ENCODE results near the gene C12orf60. TPM values are rescaled to one million over a fixed set of nuclear protein-coding genes. Genes with fewer than 3 reads are reported as not detected.

Gene C12orf60
- total RNA-seq, 1 experiment from 2014 or later, result 1.9 TPM

GRCh38 chr12:14779834-14780233 lies 23.6 kb upstream of the C12orf60 start:
- Histone ChIP-seq H4K20me1 (ENCODE audit: control insufficient read depth, insufficient read depth, insufficient read length) (no peaks in the 10 kb centered on the region), H2AK5ac (ENCODE audit: insufficient read length, low read length) (no peak overlapping the region), H3K79me1 (ENCODE audit: insufficient read depth, low read depth, low read length, poor library complexity, severe bottlenecking) (no peaks in the 10 kb centered on the region), H4K91ac (ENCODE audit: insufficient read length, low read depth, low read length) (no peak overlapping the region), H3K4ac (ENCODE audit: low read depth, low read length) (no peak overlapping the region), H3K27ac (ENCODE audit: insufficient read length, low read depth, low read length) (no peak overlapping the region), H3K9ac (ENCODE audit: extremely low read depth, insufficient read length, low read length) (no peak overlapping the region), H2BK20ac (ENCODE audit: low read depth, low read length, poor library complexity, severe bottlenecking) (no peak overlapping the region), H3K56ac (ENCODE audit: insufficient read length, low read depth, low read length) (no peak overlapping the region), H3T11ph (ENCODE audit: low read length) (no peak overlapping the region), H3K4me1 (ENCODE audit: insufficient read depth, low read length) (peaks cover 2% of the 10 kb centered on the region; the same call in 1 of the 2 replicates), H3K27me3 (ENCODE audit: insufficient read depth, low read length) (no peaks in the 10 kb centered on the region), H4K8ac (replicated peaks; ENCODE audit: insufficient read length, low read depth, low read length) (no peak overlapping the region), H3K4me2 (ENCODE audit: insufficient read depth, insufficient read length, low read length) (no peak overlapping the region), H2BK15ac (ENCODE audit: low read depth, low read length) (no peak overlapping the region), H2BK5ac (ENCODE audit: insufficient read length, low read length) (no peak overlapping the region), H3K18ac (ENCODE audit: insufficient read length, low read depth, low read length) (no peak overlapping the region), H3K23ac (ENCODE audit: insufficient read length, low read depth, low read length) (no peak overlapping the region), H3K79me2 (ENCODE audit: insufficient read depth, low read length) (no peaks in the 10 kb centered on the region; the same call in 1 of the 2 replicates), H4K5ac (ENCODE audit: insufficient read length, low read depth, low read length) (no peak overlapping the region), H3K23me2 (ENCODE audit: insufficient read length, low read depth, low read length, poor library complexity, severe bottlenecking) (peaks cover 6% of the 10 kb centered on the region), H3K9me3 (ENCODE audit: control insufficient read depth, low read depth, low read length) (no peaks in the 10 kb centered on the region), H3K14ac (ENCODE audit: insufficient read depth, low read length) (no peak overlapping the region), H2AFZ (ENCODE audit: low read length) (no peak overlapping the region), H2BK120ac (ENCODE audit: low read depth, low read length, poor library complexity, severe bottlenecking) (no peak overlapping the region), H2BK12ac (ENCODE audit: insufficient read length, low read depth, low read length) (no peak overlapping the region)
- no peak overlapping the region for H3K27ac Mint-ChIP-seq
- peaks cover 0 to 4% (median 0%) of the 10 kb centered on the region in 3 experiments; a peak in 2 of 7 replicates for H3K36me3 Mint-ChIP-seq (ENCODE audit: insufficient read depth in 1 of 3, low read depth in 3 of 3)
- TF ChIP-seq CTCF (conservative IDR thresholded peaks at IDR 0.05), result no peak
- no CpG with 5 or more reads among the region's 2 CpGs for WGBS (ENCODE audit: extremely low coverage, insufficient read length, low lambda C conversion rate)
- H3K9me3 Mint-ChIP-seq, result no peaks in the 10 kb centered on the region
- H3K4me1 Mint-ChIP-seq, result peaks cover 26 to 35% of the 10 kb centered on the region in 2 experiments
- H3K27me3 Mint-ChIP-seq (ENCODE audit: low read depth), result no peaks in the 10 kb centered on the region
- no peak overlapping the region for H3K4me3 Mint-ChIP-seq
- no peak for DNase-seq
